BJ (cell line): Measurements from ENCODE around the gene COL24A1. TPM values are rescaled to one million over a fixed set of nuclear protein-coding genes. Genes with fewer than 3 reads are reported as not detected.
A peak's percentile ranks its signal among the peaks of the same experiment; 100 is the strongest.

Experiments
- CTCF ChIA-PET: fragments of 350-600 bp; formaldehyde crosslinking; extraction: SDS; loops from one replicate; lab custom pipeline; 2021; ENCODE audit warnings: antibody characterized with exemption, inconsistent platforms; lab: Yijun Ruan, JAX
- POLR2A ChIA-PET: fragments of 300-600 bp; sonication (Branson Sonifier 250); formaldehyde crosslinking; extraction: SDS; loops from one replicate; lab custom pipeline; 2021; ENCODE audit warnings: antibody characterized with exemption; lab: Charles Lee
- DNase-seq: peaks from one replicate; pipeline ENCODE4 v3.0.0-alpha.2; 2011; ENCODE audit warnings: low read depth
- H3K27me3 ChIP-seq: 2 replicates; pipeline ENCODE4 v1.6.0; 2011; ENCODE audit warnings: low read length; ENCODE audit not compliant: control insufficient read depth, insufficient read depth
- H3K36me3 ChIP-seq: 2 replicates; pipeline ENCODE4 v1.5.1; 2011; ENCODE audit warnings: low read length; ENCODE audit not compliant: control insufficient read depth, insufficient read depth
- H3K4me3 ChIP-seq: 2 replicates; pipeline ENCODE4 v1.5.1; 2011; ENCODE audit warnings: low read depth, mild to moderate bottlenecking, control low read depth, low read length
- polyA plus RNA-seq: library from polyadenylated mRNA; depleted of rRNA; stranded (reverse); fragments of >200 nt; gene quantifications from 2 replicates; pipeline ENCODE4 v1.2.3, GENCODE V29; 2011
- TF ChIP-seq, protein P1 (sequence below): IDR thresholded peaks from 2 replicates; pipeline ENCODE4 v1.5.1; 2011; ENCODE audit warnings: low read depth, mild to moderate bottlenecking, control low read depth, inconsistent platforms, low read length, moderate library complexity; ENCODE audit not compliant: insufficient read depth

The COL24A1 gene
- polyA plus RNA-seq, 1 experiment, result 0.28 TPM

DNA sequence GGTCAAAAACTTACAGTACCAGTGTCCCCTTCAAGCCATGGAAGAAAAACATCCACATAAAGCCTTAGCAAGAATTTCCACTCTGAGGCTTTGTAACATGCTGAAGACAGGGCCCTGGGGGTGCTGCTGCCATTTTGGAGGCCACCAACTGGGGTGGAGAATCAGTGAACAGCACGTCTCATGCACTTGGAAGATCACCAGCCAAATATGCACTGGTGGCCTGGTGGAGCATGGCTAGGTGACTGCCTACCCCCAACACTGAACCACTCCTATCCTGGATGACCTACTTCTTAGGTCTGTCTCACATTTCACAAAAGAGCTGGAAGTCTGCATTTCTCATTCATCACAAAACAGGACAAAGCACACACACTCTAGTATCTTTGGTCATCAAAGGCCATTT lies 126.4 kb downstream of the COL24A1 start:
- H3K4me3 ChIP-seq, result no peak overlapping the region
- TF ChIP-seq, protein P1, sequence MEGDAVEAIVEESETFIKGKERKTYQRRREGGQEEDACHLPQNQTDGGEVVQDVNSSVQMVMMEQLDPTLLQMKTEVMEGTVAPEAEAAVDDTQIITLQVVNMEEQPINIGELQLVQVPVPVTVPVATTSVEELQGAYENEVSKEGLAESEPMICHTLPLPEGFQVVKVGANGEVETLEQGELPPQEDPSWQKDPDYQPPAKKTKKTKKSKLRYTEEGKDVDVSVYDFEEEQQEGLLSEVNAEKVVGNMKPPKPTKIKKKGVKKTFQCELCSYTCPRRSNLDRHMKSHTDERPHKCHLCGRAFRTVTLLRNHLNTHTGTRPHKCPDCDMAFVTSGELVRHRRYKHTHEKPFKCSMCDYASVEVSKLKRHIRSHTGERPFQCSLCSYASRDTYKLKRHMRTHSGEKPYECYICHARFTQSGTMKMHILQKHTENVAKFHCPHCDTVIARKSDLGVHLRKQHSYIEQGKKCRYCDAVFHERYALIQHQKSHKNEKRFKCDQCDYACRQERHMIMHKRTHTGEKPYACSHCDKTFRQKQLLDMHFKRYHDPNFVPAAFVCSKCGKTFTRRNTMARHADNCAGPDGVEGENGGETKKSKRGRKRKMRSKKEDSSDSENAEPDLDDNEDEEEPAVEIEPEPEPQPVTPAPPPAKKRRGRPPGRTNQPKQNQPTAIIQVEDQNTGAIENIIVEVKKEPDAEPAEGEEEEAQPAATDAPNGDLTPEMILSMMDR, result no peak
- H3K36me3 ChIP-seq, result no peaks in the 10 kb centered on the region
- H3K27me3 ChIP-seq, result no peaks in the 10 kb centered on the region
- POLR2A ChIA-PET, result no interaction called here
- CTCF ChIA-PET, result interaction anchor here (0.9 to 3.3 kb wide), 2 partner anchors 12 kb away, joined by 3 to 16 read pairs; no protein-coding TSS in a partner anchor
- DNase-seq, result no peak

DNA sequence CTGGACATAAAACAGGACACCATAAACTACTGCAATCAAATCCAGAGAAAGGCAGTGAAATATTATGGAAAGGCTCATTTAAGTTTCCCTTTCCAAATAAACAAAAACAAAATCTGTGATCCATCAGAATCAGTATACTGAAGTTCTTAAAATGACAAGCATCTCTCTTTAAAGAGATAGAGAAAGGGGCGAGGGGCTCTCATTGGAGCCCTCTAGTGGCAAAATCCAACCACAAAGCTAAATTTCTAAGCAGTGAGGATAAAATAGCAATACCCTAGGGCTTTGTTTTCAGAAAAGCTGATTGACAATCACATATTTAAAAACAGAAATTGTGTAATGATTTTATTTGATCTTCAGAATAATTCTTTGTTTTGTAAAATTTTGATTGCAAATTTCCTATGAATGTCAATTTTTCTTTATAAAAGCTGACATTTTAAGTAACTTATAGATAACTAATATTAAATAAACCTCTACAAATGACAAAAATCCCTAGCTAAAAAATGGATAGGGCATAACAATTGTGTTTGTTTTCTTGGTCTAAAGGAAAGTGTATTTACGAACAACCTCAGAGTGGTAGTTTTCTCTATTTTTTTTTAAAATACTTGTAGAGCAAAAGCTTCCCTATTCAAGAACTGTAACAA lies 138.2 kb downstream of the COL24A1 start:
- no peak overlapping the region for H3K4me3 ChIP-seq
- no peaks in the 10 kb centered on the region for H3K36me3 ChIP-seq
- DNase-seq, result peak; percentile 9
- ChIA-PET CTCF (interaction anchor here (0.6 to 2.2 kb wide), 31 partner anchors 9 to 310 kb away, joined by 3 to 16 read pairs (median 3); partner anchors contain the start of gene ZNHIT6), POLR2A (interaction anchor here (0.6 kb wide), 1 partner anchor 328 kb away, joined by 3 read pairs; no protein-coding TSS in a partner anchor)
- TF ChIP-seq, protein P1, result peak; percentile 89
- H3K27me3 ChIP-seq, result no peaks in the 10 kb centered on the region

DNA sequence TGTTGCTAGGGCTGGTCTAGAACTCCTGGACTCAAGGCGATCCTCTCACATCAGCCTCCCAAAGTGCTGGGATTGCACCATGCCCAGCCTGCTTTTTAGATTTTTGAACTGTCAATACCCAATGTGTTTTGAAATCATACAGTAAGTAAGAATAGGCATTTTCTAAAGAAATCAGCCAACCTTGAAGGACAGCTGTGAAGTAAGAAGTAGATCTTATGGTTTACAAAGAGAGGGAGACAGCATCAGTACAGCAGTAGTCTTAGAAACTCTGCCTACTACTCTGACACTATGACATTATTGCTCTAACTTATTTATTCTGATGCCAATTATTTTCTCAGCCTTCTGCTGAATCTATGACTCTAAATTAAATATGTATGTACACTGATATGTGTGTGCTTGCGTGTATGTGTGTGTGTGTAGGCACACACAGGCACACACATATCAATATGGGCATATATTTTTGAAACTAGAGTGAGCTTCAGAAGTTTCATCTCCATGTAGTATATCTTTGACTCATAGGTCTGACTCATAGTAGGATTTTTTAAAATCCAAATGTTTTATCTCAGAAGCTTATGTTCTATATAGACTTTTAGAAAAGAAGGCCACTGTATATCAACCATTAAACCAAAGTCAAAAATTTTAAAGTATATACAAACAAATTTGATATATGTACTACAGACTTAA lies 140.4 kb downstream of the COL24A1 start:
- Histone ChIP-seq H3K27me3 (no peaks in the 10 kb centered on the region), H3K36me3 (no peaks in the 10 kb centered on the region), H3K4me3 (no peak overlapping the region)
- no peak for DNase-seq
- CTCF ChIA-PET, result interaction anchor here (0.8 kb wide), 1 partner anchor 13 kb away, joined by 4 read pairs; no protein-coding TSS in a partner anchor
- TF ChIP-seq, protein P1, result no peak
- POLR2A ChIA-PET, result no interaction called here

DNA sequence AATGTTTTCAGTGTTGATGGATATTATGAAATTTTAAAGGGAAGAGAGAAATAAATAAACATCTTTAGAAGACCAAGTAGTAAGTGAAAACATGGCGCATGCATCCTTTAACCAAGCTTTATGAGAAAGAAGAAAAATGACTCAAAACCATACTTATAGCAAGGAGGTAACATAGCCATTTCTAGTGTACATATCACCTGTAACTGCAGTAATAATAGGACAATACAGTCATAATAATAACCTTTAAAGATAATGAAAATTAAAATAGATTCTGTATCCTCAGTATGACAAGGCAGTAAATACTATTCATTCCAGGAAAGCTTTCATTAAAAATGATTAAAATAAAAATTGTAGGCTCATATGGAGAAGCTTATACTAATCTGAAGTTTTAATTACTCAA lies 141.2 kb downstream of the COL24A1 start:
- POLR2A ChIA-PET, result no interaction called here
- CTCF ChIA-PET, result interaction anchor here (0.8 kb wide), 1 partner anchor 14 kb away, joined by 4 read pairs; no protein-coding TSS in a partner anchor
- DNase-seq, result no peak

DNA sequence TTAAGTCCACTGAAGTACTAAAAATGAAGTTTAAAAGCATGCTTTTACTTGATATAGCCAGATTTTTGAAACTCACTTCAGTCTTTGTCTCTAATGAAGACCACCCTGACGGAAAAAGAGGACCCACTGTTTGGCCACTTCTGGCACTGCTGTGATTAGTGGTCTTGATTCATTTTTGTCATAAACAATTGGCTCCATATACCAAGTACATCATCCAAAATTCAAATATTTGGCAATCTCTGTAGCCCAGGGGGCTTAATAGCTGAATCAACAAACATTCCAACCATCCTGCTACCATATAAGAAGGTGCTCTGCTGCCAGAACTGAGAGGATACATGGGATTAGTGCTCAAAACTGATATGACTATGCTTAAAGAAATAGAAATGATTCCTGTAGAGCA lies 156.0 kb downstream of the COL24A1 start:
- POLR2A ChIA-PET, result no interaction called here
- CTCF ChIA-PET, result interaction anchor here (0.6 kb wide), 1 partner anchor 269 kb away, joined by 3 read pairs; no protein-coding TSS in a partner anchor
- TF ChIP-seq, protein P1, result no peak
- DNase-seq, result no peak
- no peaks in the 10 kb centered on the region for H3K36me3 ChIP-seq
- H3K27me3 ChIP-seq, result no peaks in the 10 kb centered on the region
- H3K4me3 ChIP-seq, result no peak overlapping the region

More for the DNA sequence above, 141.2 kb downstream of the COL24A1 start:
- TF ChIP-seq, protein P1, result no peak
- H3K36me3 ChIP-seq, result no peaks in the 10 kb centered on the region
- H3K4me3 ChIP-seq, result no peak overlapping the region
- H3K27me3 ChIP-seq, result no peaks in the 10 kb centered on the region
